OCI-LY1 (cell line): Measurements from ENCODE around the gene ERBB4.

Experiments used
- H2AFZ ChIP-seq: fragments of 200-600 bp; sonication (generic), shearing (Covaris generic); 2 replicates; pipeline ENCODE4 v1.6.0; 2014; ENCODE audit warnings: antibody characterized with exemption, mild to moderate bottlenecking, low read length
- H3F3A ChIP-seq: fragments of 200-600 bp; sonication (generic), shearing (Covaris generic); 2 replicates; pipeline ENCODE4 v1.6.0; 2014; ENCODE audit warnings: mild to moderate bottlenecking, antibody characterized with exemption, low read length, moderate library complexity; ENCODE audit not compliant: insufficient read depth
- H3K27ac ChIP-seq: fragments of 200-600 bp; sonication (generic); 2 replicates; pipeline ENCODE4 v1.5.1; 2014; ENCODE audit warnings: low read length, mixed run types, mild to moderate bottlenecking, low read depth; ENCODE audit not compliant: poor library complexity, severe bottlenecking
- H3K27me3 ChIP-seq: fragments of 200-600 bp; sonication (generic); 2 replicates; pipeline ENCODE4 v1.6.0; 2014; ENCODE audit warnings: antibody characterized with exemption, mild to moderate bottlenecking, low read length, moderate library complexity; ENCODE audit not compliant: insufficient read depth
- H3K36me3 ChIP-seq: fragments of 200-600 bp; sonication (generic); 2 replicates; pipeline ENCODE4 v1.6.1; 2014; ENCODE audit warnings: mild to moderate bottlenecking, antibody characterized with exemption, low read length, moderate library complexity, mixed read lengths; ENCODE audit not compliant: insufficient read depth
- H3K4me1 ChIP-seq: fragments of 200-600 bp; sonication (generic); 2 replicates; pipeline ENCODE4 v1.5.1; 2014; ENCODE audit warnings: mild to moderate bottlenecking, low read length, moderate library complexity; ENCODE audit not compliant: insufficient read depth, severe bottlenecking
- H3K4me2 ChIP-seq: fragments of 200-600 bp; sonication (generic), shearing (Covaris generic); 2 replicates; pipeline ENCODE4 v1.6.1; 2014; ENCODE audit warnings: low read length
- H3K4me3 ChIP-seq: fragments of 200-600 bp; sonication (generic); 2 replicates; pipeline ENCODE4 v1.5.1; 2014; ENCODE audit warnings: low read length, low read depth, mild to moderate bottlenecking, mixed read lengths; ENCODE audit not compliant: poor library complexity, severe bottlenecking
- H3K79me2 ChIP-seq: fragments of 200-600 bp; shearing (Covaris generic); 2 replicates; pipeline ENCODE4 v1.6.1; 2016; ENCODE audit warnings: mixed run types, low read length, mixed read lengths; ENCODE audit not compliant: insufficient read depth
- H3K9ac ChIP-seq: fragments of 200-600 bp; sonication (generic), shearing (Covaris generic); 2 replicates; pipeline ENCODE4 v1.6.1; 2014; ENCODE audit warnings: mild to moderate bottlenecking, low read length, mixed read lengths
- H3K9me2 ChIP-seq: fragments of 200-600 bp; sonication (generic), shearing (Covaris generic); 2 replicates; pipeline ENCODE4 v1.6.1; 2014; ENCODE audit warnings: low read depth, mild to moderate bottlenecking, low read length, mixed read lengths
- H3K9me3 ChIP-seq: fragments of 200-600 bp; shearing (Covaris generic); 2 replicates; pipeline ENCODE4 v1.6.1; 2014; ENCODE audit warnings: low read length, mixed read lengths
- H4K20me1 ChIP-seq: fragments of 200-600 bp; sonication (generic), shearing (Covaris generic); 2 replicates; pipeline ENCODE4 v1.6.0; 2016; ENCODE audit warnings: mild to moderate bottlenecking, low read length; ENCODE audit not compliant: insufficient read depth
- EZH2 ChIP-seq: fragments of 200-600 bp; sonication (generic), shearing (Covaris generic); IDR thresholded peaks from 2 replicates; pipeline ENCODE4 v1.8.0; 2017; ENCODE audit warnings: borderline replicate concordance, mixed run types, mild to moderate bottlenecking, antibody characterized with exemption, low read length, moderate library complexity, mixed read lengths
- TF ChIP-seq, protein P1 (sequence below): fragments of 200-600 bp; sonication (generic), shearing (Covaris generic); IDR thresholded peaks from 2 replicates; pipeline ENCODE4 v1.5.1; 2017; ENCODE audit warnings: mild to moderate bottlenecking, antibody characterized with exemption, low read length, moderate library complexity, mixed read lengths

The ERBB4 gene

GRCh38 chr2:212076456-212076855 lies 462.1 kb downstream of the ERBB4 start:
- Histone ChIP-seq H3K4me2 (no peak overlapping the region), H3F3A (no peaks in the 10 kb centered on the region), H3K36me3 (no peaks in the 10 kb centered on the region), H3K27me3 (no peaks in the 10 kb centered on the region), H3K9me2 (no peaks in the 10 kb centered on the region), H4K20me1 (no peaks in the 10 kb centered on the region), H3K4me3 (no peak overlapping the region), H3K27ac (no peak overlapping the region), H3K79me2 (no peaks in the 10 kb centered on the region), H3K9ac (no peak overlapping the region), H3K9me3 (no peaks in the 10 kb centered on the region), H2AFZ (no peak overlapping the region), H3K4me1 (peaks cover 9% of the 10 kb centered on the region)
- TF ChIP-seq, protein P1, sequence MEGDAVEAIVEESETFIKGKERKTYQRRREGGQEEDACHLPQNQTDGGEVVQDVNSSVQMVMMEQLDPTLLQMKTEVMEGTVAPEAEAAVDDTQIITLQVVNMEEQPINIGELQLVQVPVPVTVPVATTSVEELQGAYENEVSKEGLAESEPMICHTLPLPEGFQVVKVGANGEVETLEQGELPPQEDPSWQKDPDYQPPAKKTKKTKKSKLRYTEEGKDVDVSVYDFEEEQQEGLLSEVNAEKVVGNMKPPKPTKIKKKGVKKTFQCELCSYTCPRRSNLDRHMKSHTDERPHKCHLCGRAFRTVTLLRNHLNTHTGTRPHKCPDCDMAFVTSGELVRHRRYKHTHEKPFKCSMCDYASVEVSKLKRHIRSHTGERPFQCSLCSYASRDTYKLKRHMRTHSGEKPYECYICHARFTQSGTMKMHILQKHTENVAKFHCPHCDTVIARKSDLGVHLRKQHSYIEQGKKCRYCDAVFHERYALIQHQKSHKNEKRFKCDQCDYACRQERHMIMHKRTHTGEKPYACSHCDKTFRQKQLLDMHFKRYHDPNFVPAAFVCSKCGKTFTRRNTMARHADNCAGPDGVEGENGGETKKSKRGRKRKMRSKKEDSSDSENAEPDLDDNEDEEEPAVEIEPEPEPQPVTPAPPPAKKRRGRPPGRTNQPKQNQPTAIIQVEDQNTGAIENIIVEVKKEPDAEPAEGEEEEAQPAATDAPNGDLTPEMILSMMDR: no peak
- TF ChIP-seq EZH2: no peak

GRCh38 chr2:212073360-212073759 lies 465.2 kb downstream of the ERBB4 start:
- no peaks in the 10 kb centered on the region for H4K20me1 ChIP-seq
- no peak overlapping the region for H2AFZ ChIP-seq
- no peak overlapping the region for H3K27ac ChIP-seq
- H3F3A ChIP-seq: no peaks in the 10 kb centered on the region
- H3K4me1 ChIP-seq: peaks cover 9% of the 10 kb centered on the region
- H3K9me3 ChIP-seq: no peaks in the 10 kb centered on the region
- H3K9me2 ChIP-seq: no peaks in the 10 kb centered on the region
- H3K4me3 ChIP-seq: no peak overlapping the region
- H3K27me3 ChIP-seq: no peaks in the 10 kb centered on the region
- no peak overlapping the region for H3K4me2 ChIP-seq
- no peaks in the 10 kb centered on the region for H3K79me2 ChIP-seq
- TF ChIP-seq, protein P1: no peak
- no peak for TF ChIP-seq EZH2
- H3K9ac ChIP-seq: no peak overlapping the region
- no peaks in the 10 kb centered on the region for H3K36me3 ChIP-seq

DNA sequence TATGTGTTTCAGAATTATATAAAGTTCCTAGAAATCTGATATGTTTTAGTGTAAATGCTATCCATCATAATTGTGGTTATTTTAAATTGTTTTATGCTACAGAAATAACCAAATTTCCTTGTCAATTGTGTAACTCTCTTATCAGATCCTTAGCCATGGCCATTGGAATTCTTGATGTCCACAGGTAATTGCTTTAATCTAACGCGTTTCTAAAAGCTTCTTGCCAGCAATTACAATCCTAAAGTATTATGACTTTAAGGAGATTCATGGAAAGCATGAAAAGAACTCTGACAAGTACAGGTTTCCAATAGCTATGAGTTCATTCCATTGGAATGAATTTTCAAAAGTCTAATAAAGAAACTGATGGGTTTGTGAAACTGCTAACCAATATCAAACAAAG lies 472.1 kb downstream of the ERBB4 start:
- H3K36me3 ChIP-seq: no peaks in the 10 kb centered on the region
- H3K4me1 ChIP-seq: no peaks in the 10 kb centered on the region
- no peak overlapping the region for H3K4me3 ChIP-seq
- TF ChIP-seq, protein P1: no peak
- TF ChIP-seq EZH2: no peak
- H3K27me3 ChIP-seq: no peaks in the 10 kb centered on the region
- H3K27ac ChIP-seq: no peak overlapping the region
- H2AFZ ChIP-seq: no peak overlapping the region
- no peak overlapping the region for H3K9ac ChIP-seq
- no peaks in the 10 kb centered on the region for H4K20me1 ChIP-seq
- no peaks in the 10 kb centered on the region for H3K9me3 ChIP-seq
- H3K9me2 ChIP-seq: no peaks in the 10 kb centered on the region
- H3K4me2 ChIP-seq: no peak overlapping the region
- no peaks in the 10 kb centered on the region for H3F3A ChIP-seq
- no peaks in the 10 kb centered on the region for H3K79me2 ChIP-seq
